HG03045 (cell line): ENCODE measurements around the gene MB21D2.
"Not testable (repeated sequence)": the region's sequence is repeated elsewhere in the genome, so short reads cannot be mapped to it uniquely, and the experiment has no call there.

Source experiments
- ATAC-seq: cut with Tn5 transposase; IDR thresholded peaks from one replicate; pipeline ENCODE4 v1.9.1; 2021; ENCODE audit warnings: mild to moderate bottlenecking, moderate library complexity; ENCODE audit not compliant: unreplicated experiment

MB21D2 gene, protein sequence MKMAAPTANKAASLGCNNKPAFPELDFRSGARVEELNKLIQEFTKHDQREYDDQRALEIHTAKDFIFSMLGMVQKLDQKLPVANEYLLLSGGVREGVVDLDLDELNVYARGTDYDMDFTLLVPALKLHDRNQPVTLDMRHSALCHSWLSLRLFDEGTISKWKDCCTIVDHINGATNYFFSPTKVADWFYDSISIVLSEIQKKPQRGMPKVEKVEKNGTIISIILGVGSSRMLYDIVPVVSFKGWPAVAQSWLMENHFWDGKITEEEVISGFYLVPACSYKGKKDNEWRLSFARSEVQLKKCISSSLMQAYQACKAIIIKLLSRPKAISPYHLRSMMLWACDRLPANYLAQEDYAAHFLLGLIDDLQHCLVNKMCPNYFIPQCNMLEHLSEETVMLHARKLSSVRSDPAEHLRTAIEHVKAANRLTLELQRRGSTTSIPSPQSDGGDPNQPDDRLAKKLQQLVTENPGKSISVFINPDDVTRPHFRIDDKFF

DNA sequence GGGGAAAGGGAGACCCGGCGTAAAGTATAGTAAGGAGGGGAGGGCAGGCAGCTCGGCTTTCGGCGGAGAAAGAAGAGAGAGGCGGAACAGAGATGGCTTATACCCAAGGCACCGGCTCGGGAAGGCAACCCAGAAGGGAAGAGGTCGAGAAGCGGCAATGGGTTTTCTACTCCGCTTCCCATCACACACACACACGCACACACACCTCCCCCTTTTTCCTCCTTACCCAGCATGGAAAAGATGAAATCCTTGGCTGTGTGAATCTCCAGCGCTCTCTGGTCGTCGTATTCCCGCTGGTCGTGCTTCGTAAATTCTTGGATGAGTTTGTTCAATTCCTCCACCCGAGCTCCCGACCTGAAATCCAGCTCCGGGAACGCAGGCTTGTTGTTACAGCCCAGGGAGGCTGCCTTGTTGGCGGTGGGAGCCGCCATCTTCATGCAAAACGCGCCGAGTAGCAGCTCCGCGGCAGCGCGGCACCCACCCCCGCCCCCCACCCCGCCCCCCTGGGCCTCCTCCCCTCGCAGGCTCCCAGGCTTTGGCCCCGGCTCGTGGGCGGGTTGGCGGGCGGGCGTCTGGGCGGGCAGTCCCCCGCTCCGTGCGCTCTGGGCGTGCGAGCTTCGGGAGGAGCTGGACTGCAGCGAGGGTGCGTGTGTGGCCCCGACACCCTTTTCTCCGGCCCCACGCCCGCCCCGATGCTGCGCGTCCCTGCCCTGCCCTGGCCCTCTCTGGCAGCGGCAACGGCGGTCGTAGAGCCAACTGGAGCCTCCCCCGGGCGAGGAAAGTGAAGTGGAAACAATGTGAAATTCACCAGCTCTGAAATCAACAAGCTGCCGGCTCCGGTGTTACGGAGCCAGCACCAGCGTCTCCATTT, at the start of gene MB21D2:
TSS of gene MB21D2 (minus strand) at position 453 of the 871 bp plus-strand sequence. CDS start at position 437, 16 bp downstream.
- ATAC-seq = peak; percentile 74

DNA sequence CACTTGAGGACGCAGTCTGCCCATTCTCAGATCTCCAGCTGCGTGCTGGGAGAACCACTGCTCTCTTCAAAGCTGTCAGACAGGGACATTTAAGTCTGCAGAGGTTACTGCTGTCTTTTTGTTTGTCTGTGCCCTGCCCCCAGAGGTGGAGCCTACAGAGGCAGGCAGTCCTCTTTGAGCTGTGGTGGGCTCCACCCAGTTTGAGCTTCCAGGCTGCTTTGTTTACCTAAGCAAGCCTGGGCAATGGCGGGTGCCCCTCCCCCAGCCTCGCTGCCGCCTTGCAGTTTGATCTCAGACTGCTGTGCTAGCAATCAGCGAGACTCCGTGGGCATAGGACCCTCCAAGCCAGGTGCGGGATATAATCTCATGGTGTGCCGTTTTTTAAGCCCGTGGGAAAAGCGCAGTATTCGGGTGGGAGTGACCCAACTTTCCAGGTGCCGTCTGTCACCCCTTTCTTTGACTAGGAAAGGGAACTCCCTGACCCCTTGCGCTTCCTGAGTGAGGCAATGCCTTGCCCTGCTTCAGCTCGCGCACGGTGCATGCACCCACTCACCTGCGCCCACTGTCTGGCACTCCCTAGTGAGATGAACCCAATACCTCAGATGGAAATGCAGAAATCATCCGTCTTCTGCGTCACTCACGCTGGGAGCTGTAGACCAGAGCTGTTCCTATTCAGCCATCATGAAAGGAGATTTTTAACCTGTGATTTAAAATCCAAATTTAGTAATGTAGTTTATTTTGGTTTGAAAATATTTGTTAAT, 47.5 kb upstream of the MB21D2 start:
- ATAC-seq = not testable (repeated sequence)

DNA sequence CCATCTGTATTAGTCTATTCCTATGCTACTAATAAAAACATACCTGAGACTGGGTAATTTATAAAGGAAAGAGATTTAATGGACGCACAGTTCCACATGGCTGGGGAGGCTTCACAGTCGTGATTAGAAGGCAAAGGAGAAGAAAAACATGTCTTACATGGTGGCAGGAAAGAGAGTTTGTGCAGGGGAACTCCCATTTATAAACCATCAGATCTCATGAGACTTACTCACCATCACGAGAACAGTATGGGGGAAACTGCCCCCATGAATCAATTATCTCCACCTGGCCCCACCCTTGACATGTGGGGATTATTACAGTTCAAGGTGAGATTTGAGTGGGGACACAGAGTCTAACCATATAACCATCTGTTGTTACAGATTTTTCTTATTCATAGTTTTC, 42.1 kb upstream of the MB21D2 start:
- ATAC-seq = no peak

DNA sequence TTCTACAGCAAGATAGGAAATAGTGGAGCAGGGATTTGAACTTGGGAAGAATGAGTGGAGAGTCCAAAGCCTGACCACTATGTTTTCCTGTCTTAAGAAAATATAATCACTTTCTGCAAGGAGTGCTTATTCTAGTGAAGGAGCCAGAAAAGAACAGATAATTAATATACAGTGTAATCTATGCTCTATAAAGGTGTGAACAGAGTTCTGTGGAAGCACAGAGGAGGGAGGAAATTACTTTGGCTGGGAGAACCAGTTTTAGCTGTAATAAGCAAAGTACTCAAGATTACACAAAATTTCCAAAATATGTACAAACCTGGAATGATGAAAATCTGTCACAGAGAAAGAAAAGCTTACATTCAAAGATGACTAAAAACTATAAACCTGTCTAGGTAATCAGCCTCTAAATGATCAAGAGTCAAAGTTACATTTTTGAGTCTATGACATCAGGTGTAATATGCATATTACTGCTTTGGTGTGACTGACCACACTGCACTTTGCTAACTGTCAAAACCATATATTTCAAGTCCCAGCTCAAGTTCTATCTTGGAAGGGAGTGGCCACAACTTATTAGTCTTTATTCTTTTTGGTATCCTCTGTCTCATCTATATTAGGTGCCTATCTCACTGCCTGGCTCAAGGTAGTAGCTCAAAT, 40.7 kb upstream of the MB21D2 start:
- no peak for ATAC-seq

DNA sequence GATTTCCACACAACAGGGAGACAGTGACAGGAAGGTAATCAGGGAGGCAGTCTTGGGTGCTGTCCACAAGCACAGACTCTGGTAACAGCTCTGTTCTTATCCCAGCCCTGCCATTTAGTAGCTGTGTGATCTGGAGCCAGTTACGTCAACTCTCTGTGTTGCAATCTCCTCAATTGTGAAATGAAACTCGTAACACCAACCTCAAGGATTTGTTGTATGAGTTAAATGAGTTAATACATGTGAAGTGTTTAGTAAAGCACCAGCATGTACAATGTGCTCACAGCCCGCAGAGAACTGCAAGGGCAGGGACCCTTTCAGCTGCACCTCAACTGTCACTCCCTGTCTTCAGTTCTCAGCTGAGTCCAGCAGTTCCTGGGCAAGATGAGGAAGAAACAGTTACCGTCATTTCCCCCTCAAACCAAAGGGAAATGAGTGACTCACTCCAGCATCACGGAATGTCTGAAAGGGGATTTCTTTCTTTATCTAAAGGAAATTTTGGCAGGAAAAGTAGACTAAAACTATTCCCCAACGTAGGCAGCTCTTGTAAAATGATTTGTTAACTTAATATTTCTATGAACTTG, 39.9 kb upstream of the MB21D2 start:
- no peak for ATAC-seq

DNA sequence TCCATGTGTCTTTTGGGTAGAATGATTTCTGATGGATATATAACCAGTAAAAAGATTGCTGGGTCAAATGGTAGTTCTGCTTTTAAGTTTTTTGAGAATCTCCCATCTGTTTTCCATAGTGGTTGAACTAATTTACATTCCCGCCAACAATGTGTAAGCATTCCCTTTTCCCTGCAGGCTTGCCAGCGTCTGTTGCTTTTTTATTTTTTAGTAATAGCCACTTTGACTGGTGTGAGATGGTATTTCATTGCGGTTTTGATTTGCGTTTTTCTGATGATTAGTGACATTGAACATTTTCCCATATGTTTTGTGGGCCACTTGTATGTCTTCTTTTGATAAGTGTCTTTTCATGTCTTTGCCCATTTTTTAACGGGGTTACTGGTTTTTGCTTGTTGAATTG, 36.3 kb upstream of the MB21D2 start:
- no peak for ATAC-seq

DNA sequence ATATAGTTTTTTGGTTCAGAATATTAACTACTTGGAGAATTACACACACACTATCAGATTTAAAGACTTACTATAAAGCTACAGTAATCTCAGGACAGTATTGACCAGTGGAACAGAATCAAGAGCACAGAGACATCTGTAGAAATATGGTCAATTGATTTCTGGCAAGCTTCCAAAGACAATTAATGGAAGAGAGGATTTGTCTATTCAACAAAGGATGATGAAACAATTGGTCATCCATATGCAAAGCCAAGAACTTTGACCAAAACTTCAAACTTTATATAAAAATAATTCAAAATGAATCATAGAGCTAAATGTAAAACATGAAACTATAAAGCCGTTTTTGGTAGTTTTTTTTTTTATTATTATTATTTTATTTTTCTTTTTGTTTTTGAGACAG, 29.8 kb upstream of the MB21D2 start:
- no peak for ATAC-seq

DNA sequence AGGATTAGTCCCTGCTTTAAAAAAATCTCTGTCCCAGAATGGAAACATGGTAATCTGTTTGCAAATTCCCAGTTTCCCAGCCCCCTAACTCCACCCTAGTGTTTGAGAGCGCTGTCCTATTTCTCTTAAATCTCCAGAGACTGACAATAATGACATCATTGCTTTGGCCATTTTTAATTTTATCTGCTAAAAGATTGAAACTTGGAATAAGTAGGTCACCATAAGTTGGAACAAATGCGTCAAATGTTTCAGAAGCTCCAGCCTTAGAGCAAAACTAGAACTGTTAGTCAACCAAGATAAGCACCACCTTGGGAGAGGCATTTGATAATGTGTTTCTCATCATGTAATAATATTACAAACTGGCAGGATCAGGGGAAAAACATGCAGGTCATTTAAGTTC, 25.7 kb upstream of the MB21D2 start:
- no peak for ATAC-seq

DNA sequence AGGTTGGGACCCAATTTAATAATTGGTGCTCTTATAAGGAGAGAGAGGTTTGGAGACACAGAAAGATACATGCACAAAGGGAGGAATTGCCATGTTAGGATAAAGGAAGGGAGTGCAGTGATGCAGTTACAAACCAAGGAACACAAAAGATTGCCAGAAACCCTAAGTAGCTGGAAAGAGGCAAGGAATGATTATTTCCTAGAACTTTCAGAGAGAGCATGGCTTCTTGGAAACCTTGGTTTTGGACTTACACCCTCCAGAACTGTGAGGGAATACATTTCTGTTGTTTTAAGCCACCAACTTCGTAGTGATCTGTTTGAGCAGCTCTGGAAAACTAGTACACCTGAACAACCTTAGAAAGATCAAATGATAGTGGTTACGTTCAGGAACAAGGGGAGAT, 25.0 kb upstream of the MB21D2 start:
- no peak for ATAC-seq

DNA sequence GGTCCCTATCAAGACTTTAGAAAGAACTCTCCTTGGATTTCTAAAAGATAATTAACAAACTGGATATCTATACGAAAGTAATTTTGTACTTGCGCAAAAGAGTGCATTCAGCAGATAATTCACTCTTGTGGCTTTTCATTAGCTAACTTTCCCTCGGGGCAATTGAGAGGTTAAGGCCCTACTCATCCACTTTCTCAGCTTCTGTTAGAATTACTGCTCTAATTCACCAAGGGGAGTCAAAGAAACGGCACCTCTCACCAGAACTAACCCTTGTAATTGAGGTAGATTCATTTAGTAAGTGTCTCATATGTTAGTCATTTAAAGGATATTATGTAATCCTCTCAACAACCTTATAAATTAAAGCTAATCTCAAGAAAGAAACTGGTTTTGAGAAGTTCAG, 22.5 kb upstream of the MB21D2 start:
- no peak for ATAC-seq

DNA sequence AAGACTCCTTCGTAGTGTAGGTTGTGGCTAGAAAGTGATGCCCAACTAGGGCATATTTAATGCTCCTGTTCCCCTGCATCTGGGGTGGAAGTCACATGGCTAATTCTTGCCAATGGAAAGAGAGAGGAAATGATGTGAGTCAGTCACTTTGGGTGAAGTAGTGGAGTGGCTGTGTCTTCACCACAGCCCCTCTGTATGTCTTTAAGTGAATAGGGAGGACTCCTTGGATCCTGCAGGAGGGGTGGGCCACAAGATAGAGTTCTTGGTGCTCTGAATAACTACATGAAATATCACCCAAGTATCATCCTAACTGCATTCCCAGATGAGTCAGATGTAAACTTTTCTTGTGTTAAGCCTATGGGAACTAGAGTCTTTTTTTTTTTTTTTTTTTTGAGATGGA, 17.8 kb upstream of the MB21D2 start:
- no peak for ATAC-seq

DNA sequence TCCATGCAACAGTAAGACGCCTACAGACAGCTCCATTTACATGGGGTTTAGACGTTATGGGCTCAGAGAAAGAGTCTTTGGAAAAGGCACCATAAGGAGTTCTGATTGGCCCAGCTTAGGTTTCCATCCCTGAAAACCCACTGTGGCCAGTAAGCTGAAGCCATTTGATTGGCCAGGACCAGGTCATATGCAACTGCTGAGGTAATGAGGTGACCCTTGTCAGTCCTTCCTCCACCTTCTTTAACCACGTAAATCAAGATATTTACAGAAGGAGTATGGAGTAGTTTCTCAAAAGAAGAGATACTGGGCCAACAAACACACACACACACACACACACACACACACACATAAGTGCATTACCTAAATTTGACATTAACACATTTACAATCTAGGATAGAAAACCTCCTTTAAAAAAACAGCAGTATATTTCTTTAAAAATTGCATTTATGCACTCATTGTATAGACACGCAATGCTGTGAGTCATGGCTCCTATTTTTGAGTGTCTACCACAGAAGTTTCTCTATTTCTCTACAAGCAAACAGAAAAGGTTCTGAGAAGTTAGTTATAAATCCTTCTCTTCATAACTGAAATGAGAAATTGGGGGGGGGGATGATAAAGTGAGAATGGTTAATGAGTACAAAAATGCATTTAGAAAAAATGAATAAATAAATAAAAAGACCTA, 16.3 kb upstream of the MB21D2 start:
- ATAC-seq = no peak

DNA sequence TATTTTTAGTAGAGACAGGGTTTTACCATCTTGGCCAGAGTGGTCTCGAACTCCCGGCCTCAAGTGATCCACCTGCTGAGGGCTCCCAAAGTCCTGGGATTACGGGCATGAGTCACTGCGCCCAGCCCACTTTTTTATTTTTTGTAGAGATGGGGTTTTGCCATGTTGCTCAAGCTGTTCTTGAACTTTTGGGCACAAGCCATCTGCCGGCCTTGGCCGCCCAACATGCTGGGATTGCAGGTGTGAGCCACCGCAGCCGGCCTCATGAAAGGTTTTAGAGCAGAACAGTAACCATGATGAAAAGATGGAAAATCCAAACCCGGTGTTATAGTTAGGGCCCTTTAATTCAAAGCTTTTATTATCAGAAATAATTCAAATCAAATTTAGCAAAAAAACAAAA, 15.6 kb upstream of the MB21D2 start:
- no peak for ATAC-seq

DNA sequence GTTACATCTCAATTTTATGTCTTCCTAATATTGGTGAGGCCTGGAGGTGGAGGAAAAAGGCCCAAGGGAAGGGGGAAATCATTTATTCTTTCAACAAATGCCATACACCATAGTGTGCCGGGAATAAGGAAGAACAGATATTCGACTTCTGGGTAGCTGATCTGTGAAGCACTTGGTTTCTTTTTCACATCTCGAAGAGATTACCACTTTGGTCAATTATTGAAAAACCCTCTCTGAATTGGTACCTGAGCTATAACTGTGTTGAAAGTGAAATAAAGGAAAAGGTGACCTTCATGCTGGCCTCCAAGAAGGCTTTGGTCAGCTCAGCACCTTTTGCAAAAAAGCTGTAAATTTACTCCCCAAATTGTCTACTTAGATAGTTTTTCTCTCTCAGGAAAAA, 14.2 kb upstream of the MB21D2 start:
- no peak for ATAC-seq

DNA sequence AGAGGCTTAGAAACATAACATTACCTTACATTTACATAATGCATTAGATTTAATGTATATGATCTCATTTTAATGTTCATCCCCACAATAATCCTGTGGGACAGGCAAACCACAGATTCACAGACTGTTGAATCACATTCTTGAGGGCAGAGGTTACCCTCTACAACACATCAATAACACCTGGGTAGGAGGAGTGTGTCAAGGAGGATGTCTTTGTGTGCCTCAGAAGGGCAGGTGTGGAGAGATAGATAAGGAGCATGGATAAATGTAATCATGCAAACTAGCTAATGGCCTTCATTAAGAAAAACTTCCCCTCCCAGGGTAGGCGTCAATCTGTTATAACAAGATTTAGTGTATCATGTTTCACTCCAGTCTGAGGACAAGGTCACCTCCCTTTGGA, 12.9 kb upstream of the MB21D2 start:
- no peak for ATAC-seq

DNA sequence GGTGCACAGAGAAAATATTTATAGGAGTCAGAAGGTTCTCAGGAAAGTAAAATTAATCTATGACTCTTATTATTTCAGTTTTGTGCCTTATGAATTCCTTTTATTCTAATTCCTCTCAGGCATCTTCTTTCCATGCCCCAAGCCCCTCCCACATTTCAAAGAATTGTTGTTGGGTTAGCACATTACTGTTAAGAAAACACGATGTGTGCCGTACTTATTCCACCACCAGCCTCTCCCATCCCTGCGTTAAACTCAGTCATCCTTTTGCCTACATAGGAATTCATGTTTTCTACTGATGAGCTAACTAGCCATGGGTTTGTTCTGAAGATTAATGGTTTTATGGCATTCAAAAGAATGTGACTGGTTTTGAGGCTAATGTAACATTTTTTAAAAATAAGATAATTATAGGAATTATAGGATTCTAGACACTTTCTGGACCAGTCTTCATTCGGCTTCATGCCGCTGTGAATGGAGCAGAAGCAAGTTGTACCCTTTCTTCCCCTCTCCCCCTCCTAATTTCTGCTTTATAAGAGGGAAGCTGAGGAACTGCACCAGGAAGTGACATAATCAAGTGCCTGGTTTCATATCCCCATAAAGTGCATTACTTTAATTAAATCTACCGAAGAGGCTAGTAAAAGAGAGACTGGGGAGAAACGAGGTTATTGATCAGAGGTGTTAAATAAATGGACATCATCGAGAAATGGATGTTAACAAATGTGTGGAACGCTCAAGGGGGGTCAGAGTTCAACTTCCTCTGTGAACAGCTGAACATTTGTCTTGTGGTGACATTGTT, 12.3 kb upstream of the MB21D2 start:
- ATAC-seq = no peak

DNA sequence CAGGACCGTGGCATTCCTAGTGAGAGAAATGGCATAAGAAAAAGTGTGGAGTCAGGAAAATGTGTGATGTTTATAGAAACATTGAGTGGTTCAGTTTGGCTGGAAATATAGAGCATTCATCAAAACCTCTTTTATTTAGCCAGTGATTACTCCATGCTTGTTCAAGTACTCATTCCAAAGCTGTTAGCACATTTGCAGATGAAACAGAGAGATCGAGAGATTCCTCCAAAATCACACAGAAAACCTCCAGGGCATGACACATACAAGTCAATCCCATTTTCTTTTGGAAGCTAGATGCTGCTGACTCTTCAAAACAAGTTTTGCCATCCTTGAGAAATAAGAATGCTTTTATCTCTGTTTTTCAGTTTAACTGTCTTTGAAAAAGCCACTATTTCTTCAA, 11.5 kb upstream of the MB21D2 start:
- no peak for ATAC-seq

DNA sequence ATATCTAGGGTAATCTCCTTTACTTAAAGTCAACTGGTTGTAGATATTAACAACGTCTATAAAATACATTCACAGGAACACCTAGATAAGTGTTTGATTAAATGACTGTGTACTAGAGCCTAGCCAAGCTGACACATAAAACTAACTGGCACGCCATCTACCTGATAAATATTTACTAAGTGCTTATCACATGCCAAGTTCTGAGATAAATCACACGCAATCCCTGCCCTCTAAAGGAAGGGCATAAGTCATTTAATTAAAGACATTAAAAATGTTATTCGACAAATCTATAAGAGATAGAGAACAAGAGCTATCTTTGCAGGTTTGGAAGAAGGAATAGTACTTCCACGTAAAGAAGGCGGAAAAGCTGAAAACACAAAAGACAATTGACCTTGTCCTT, 11.1 kb upstream of the MB21D2 start:
- ATAC-seq = no peak

DNA sequence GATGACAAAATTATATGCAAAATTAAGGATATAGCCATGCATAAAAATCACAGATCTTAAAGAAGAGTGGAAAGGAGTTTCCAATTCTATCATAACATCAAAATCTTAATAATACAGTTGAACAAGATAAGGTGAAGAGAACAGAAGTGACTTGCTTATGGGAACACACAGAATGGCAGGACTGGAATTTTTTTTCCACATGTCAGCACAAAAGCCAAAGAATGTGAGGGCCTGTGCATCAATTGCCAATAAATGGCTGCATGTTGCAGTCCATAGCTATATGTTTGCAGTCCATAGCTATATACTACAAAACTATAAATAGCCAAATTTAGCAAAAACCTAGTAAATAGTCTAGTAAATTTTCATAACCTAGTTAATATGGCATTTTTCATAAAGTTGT, 10.4 kb upstream of the MB21D2 start:
- ATAC-seq = no peak
